Activated naive CD4-positive, alpha-beta T cell treated with anti-CD3 and anti-CD28 coated beads, Interleukin-2, amount 50 U/mL, for 72 hours (primary cell): Measurements from ENCODE around the gene PON3. TPM values are rescaled to one million over a fixed set of nuclear protein-coding genes. Genes with fewer than 3 reads are reported as not detected.
"Not testable (repeated sequence)": the region's sequence is repeated elsewhere in the genome, so short reads cannot be mapped to it uniquely, and the experiment has no call there.

Experiments used
- ATAC-seq, 2 donors: fragments of 150-1000 bp; cut with Tn5 transposase; 2 replicates each; pipeline ENCODE4 v1.10.0; 2021; ENCODE audit warnings: mild to moderate bottlenecking in 2 of 2, moderate library complexity in 2 of 2
- DNase-seq, 2 donors: peaks; one replicate each; pipeline ENCODE4 v3.0.0; 2021 to 2022; ENCODE audit warnings: low spot score in 2 of 2
- H3K27ac Mint-ChIP-seq, 2 donors: one replicate each; pipeline ENCODE4 v1.8.0; 2022; ENCODE audit warnings: mild to moderate bottlenecking in 2 of 2, mixed read lengths in 2 of 2
- H3K36me3 Mint-ChIP-seq, 2 donors: one replicate each; pipeline ENCODE4 v1.8.0; 2022; ENCODE audit warnings: mixed read lengths in 2 of 2
- H3K9me3 Mint-ChIP-seq, 2 donors: one replicate each; pipeline ENCODE4 v1.8.0; 2022; ENCODE audit warnings: mixed read lengths in 2 of 2
- total RNA-seq, 2 donors: library from RNA; stranded (reverse); gene quantifications; one replicate each; pipeline ENCODE4 v1.2.3, GENCODE V29; 2022

PON3 gene
- total RNA-seq, 2 donors from 2014 or later = 0.45 TPM; not detected in 1

DNA sequence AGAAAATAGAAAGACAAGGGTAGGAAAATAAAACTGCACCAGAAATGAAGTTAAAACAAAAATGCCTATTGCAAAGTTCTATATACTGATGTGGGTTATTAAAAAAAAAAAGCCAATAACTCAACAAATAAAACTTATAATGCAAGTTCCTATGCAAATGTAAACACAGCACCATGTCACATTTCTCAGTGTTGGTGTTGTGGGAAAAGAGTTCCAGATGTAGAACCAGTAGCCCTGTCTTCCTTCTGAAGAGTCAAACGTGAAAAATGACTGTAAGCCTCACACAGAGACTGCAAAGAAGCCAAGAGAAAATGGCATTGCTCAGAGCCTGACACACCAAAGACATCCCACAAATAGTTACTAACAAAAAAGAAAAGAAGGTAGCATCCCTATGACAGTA, 28.5 kb upstream of the PON3 start:
- Mint-ChIP-seq H3K27ac (no peak overlapping the region), H3K36me3 (peaks cover 0 to 6% of the 10 kb centered on the region in 2 donors), H3K9me3 (no peaks in the 10 kb centered on the region)
- ATAC-seq = no peak
- no peak for DNase-seq

DNA sequence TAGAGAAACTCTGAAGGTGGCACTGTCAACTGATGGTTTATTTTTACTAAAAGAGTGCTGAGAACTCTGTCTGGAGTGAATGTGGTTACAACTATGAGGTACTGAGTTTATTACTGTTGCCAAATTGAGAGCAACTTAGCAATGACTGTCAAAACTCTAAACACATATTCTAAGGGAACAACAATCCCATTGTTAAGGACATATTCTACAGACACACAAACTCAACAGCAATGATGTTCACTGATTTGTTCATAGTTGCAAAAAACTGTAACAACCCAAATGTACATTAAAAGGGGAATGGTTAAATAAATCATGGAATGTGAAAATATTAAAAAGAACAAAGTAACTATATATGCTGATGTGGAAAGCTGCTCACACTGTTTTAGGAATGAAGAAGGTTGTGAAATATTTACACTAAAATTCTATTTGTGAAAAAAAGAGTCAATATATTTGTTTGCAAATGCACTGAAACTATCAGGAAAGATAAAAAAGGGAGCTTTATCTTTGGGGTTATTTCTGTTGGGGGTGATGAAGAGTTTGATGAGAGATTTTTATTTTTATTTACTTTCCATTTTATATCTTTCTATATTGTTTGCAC, 25.8 kb upstream of the PON3 start:
- no peak for DNase-seq
- no peaks in the 10 kb centered on the region for H3K9me3 Mint-ChIP-seq
- no peak for ATAC-seq
- no peak overlapping the region for H3K27ac Mint-ChIP-seq
- H3K36me3 Mint-ChIP-seq = peaks cover 0 to 6% of the 10 kb centered on the region in 2 donors

DNA sequence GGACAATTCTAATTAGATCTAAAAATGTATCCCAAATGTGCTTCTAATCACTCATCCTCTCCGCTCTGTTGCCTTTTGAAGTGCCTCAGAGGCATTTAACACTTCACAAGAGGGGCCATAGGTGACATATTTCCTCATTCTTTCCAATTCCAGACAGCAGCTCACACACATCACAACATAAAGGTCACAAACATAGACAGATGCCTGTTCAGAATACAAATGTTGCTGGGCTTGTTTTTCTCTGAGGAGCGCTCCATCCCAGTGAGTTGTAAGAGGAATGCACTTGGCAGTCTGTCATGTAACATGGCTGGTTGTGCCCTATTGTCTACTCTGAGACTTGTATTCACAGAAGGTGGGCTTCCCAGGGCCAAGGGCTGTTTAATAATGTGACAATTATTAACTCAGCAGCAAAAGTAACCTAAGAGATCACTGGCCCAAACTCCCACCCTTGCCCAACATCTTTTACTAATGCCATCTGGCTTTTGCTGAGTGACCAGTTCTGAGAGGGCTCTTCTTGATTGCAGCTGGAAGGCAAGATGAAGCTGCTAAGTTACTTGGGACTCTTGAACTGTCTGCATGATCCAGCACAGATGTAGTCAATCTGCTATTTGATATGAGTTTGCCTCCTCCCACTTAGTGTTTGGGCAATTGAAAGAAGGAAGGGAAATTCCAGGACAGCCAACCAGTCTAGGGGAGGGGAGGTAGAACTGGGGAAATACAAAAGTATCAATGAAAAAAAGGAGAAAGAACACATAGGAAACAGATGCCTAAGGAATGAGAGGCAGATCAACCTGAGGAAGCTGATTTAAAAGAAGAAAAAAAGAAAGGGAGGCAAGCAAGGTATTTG, 25.0 kb upstream of the PON3 start:
- ATAC-seq (no peak), DNase-seq (no peak)
- Mint-ChIP-seq H3K36me3 (peaks cover 0 to 6% of the 10 kb centered on the region in 2 donors), H3K9me3 (no peaks in the 10 kb centered on the region), H3K27ac (peak overlapping the region in 1 of 2 donors; percentile 45)

DNA sequence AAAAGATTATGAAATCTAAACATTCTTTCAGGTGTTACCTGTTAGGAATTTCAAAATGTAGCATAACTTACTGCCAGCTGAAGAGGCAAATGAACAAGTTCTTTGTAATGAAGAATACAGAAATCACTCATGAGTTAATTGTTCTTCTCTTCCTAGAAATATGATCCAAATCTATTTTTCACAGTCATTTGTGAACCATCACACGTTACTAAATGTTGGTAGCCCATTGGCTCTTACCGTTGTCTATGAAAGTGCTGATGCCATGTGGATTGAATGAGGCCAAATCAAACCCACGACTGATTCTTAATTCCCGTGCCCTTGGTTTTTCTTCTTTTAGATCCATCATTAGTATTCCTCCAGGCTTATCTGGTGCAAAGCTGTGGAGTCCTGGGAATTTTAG, 15.9 kb upstream of the PON3 start:
- Mint-ChIP-seq H3K9me3 (no peaks in the 10 kb centered on the region), H3K36me3 (no peaks in the 10 kb centered on the region), H3K27ac (no peak overlapping the region)
- ATAC-seq (no peak), DNase-seq (no peak)

DNA sequence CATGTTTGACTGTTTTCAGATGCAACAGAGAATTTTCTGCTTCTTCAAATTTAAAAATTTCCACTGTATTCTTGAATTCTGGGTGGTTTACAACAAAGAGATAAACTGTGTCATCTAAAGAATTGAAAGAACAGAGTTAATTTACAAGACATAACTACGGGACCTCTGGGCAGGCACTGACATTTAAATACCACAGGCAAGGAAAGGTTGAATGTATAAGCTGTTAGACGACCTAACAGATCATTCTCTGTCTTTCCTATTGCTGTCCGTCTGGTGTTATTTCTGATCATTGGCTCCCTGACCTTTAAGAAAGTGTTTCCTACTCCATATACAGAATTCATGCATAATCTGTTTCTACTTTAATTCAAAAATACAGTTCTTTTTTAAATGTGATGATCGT, 15.5 kb upstream of the PON3 start:
- ATAC-seq = peak in 1 of 2 donors; percentile 42
- Mint-ChIP-seq H3K36me3 (no peaks in the 10 kb centered on the region), H3K27ac (no peak overlapping the region), H3K9me3 (no peaks in the 10 kb centered on the region)
- no peak for DNase-seq

DNA sequence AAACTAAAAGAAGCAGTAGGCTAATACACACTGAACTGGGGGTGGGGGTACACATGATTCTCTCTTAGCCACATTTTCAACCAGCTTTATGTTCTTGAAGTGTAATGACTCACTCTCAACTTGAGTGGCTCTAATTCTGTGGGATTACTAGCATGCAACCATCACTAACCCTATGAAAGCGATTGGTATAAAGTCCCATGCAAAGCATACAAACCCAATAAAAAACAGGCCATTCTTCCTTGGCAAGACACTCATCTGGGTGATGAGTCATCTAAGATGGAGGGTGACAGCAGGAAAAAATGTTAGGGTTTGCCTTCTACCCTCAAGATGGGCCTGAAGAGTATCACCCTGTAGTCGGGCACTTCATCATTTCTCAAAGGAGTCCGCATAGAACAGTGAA, 14.9 kb upstream of the PON3 start:
- no peak for DNase-seq
- H3K9me3 Mint-ChIP-seq = no peaks in the 10 kb centered on the region
- peak; percentile 47 to 91 for ATAC-seq
- H3K36me3 Mint-ChIP-seq = no peaks in the 10 kb centered on the region
- H3K27ac Mint-ChIP-seq = no peak overlapping the region

DNA sequence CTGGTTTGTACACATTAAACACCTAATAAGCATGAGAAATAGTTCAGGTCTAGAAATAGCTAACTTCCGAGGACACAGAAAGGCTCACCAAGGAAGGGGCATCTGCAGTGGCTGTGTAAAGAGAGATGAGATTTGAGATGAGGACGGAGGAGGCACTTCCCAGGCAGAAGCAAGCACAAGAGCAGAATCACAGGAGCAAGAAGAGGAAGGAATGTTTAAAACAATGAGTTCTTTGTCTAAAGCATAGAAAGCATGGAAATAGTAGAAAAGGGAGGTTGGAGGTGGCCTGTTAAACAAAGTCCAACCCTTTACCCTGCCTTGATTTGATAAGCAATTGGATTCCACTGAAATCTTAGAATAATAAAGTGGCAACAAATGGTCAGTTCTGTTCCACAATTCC, 11.6 kb upstream of the PON3 start:
- DNase-seq = no peak
- H3K36me3 Mint-ChIP-seq = no peaks in the 10 kb centered on the region
- no peaks in the 10 kb centered on the region for H3K9me3 Mint-ChIP-seq
- H3K27ac Mint-ChIP-seq = no peak overlapping the region
- ATAC-seq = no peak

DNA sequence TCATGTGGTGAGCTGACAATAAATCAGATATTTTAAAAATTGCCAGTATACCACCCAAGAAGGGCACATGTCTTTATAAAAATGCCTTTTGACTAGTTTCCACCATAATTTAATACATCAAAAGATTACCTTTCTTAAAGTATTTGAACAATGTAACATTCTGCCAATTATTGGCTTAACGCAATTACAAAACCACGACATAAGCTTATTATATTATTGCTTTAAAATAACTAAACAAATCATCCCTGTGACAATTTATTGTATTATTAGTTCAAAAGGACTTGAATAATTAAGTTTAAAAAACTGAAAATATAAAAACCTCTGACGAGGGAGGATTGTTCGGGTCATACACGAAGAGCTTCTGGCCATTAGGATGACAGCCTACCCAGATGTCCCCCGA, 9.6 kb upstream of the PON3 start:
- H3K27ac Mint-ChIP-seq = no peak overlapping the region
- no peak for ATAC-seq
- no peak for DNase-seq
- no peaks in the 10 kb centered on the region for H3K9me3 Mint-ChIP-seq
- no peaks in the 10 kb centered on the region for H3K36me3 Mint-ChIP-seq

DNA sequence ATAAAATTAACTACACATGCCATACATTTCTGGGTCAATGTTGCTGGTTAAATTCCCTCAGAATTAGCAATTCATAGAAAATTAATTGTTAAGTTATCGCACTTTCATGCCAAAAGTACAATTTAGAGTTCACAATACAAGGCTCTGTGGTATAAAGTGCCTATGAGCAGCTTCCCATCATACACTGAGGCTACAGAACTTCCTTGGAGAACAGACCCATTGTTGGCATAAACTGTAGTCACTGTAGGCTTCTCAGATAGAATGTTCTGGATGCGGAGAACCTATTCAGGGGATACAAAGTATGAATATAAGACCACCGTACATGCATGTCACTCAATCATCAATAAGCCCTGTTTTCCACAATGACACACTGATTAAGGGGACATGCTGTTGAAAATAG, 9.0 kb upstream of the PON3 start:
- Mint-ChIP-seq H3K36me3 (no peaks in the 10 kb centered on the region), H3K9me3 (no peaks in the 10 kb centered on the region)
- no peak for DNase-seq

DNA sequence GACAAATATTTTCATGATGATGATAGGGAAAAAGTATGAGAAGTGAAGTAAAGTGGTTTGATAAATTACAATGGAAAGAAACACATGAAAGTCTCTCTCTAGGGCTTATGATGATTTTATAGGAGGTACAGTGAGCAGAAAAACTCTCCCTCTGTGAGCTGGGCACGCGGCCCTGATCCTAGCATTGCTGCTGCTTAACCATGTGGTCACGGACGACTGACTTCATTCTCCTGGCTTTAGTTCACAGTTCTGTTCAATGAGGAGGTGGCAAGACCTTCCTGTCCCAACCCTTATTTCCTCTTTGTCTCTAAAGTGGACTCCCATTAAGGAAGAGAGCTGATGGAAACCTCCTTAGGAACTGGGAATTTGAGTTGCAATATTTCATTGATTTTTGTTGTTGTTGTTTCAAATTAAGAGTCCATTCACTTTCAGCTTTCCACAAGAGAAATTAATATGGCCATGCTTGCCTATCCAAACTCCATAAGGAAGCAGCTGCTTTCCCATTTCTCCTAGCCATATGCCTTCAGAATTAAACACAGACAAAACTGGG, 8.2 kb upstream of the PON3 start:
- no peak overlapping the region for H3K27ac Mint-ChIP-seq
- H3K36me3 Mint-ChIP-seq = no peaks in the 10 kb centered on the region
- no peak for ATAC-seq
- H3K9me3 Mint-ChIP-seq = no peaks in the 10 kb centered on the region
- no peak for DNase-seq

More for the DNA sequence above, 9.0 kb upstream of the PON3 start:
- no peak overlapping the region for H3K27ac Mint-ChIP-seq
- ATAC-seq = no peak

DNA sequence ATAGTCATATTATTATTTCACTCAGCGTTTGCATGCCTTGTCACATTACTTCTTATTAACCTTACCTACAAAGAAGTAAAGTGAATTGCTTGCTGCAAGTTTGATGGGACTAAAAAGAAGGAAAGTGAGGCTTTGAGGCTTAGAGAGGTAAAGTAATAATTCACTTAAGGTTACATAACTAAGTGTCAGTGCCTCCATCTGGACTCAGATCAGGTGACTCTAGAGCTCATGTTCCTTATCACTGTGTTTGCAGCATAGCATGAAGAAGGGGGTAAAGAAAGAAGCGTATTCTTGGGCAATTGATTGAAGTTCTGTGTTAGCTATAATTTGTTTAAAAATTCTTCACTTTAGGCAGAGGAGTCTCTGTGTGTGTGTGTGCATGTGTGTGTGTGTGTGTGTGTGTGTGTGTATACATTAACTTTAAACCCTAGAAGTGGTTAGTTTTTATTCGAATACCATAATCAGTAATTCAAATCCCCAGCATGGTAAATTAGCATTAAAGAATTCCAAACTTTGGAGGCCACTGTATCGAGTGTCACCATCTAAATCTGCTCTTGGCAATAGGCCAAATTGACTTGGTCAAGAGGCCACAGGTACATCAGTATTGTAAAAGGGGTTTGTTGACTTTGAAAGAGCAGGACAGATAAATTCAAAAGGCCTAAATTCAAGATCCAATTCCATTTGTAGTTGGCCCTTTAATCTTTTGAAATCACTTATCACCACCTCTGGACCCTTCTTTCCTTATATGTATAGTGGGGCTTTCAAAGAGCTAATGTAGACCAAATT, 2.2 kb upstream of the PON3 start:
- ATAC-seq = no peak
- Mint-ChIP-seq H3K9me3 (no peaks in the 10 kb centered on the region), H3K36me3 (no peaks in the 10 kb centered on the region), H3K27ac (no peak overlapping the region)
- DNase-seq = no peak

DNA sequence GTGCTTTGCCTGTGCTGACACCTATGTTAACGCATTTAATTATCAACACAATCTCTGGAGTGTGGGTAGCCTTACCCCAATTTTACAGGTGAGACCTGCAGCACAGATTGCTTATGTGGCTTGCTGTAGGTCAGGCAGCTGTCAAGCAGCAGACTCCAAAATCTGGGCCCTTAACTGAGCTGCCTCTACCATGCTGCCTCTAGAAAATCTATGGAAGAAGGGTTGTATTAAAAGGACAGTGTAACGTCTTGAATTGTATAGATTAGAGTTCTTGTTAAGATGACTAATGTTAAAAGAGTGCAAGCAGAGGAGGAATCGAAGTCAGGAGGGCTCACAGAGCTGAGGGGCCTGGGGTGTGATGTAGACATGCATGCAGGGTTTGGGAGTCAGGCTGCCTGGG, 1.2 kb upstream of the PON3 start:
- ATAC-seq = no peak
- Mint-ChIP-seq H3K27ac (no peak overlapping the region), H3K36me3 (no peaks in the 10 kb centered on the region), H3K9me3 (no peaks in the 10 kb centered on the region)
- no peak for DNase-seq

DNA sequence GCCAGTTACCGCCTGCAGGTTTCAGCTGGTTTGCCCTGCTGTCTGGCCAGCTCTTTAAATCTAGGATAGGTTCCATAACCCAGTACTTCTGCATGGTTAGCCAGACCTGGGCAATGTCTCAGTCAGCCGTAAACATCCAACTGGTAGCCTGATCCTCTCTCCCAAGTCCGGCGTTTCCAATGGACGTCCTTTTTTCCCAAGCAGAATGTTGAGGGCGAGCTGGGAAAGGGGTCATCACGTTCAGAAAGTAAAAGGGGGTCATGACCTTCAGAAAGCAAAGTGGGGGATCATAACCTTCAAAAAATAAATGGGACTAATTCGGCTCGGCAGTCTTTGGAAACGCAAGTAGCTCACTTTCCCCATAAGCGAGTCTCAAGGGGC, 430 bp downstream of the PON3 start:
- ATAC-seq (no peak), DNase-seq (no peak)
- no peaks in the 10 kb centered on the region for H3K36me3 Mint-ChIP-seq
- no peaks in the 10 kb centered on the region for H3K9me3 Mint-ChIP-seq
- H3K27ac Mint-ChIP-seq = no peak overlapping the region

DNA sequence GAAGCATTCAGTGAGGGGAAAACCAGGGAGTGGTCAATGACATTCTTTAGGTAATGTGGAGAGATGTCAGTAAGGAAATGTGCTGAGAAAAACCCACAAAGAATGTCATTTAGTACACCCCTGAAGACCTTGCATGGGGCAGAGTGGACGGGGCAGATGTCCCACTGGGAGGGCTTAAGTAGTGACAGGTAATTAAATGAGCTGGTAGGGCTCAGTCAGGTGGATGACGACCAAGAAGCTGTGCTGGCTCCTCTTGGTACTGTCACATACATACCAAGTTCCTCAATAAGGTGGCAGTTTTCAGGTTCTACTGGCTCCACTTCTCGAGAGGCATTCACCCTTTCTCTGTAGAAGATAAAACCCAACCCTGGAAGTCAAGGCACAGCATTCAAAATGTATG, 1.8 kb downstream of the PON3 start:
- no peak overlapping the region for H3K27ac Mint-ChIP-seq
- no peaks in the 10 kb centered on the region for H3K36me3 Mint-ChIP-seq
- no peak for ATAC-seq
- DNase-seq = no peak
- no peaks in the 10 kb centered on the region for H3K9me3 Mint-ChIP-seq

DNA sequence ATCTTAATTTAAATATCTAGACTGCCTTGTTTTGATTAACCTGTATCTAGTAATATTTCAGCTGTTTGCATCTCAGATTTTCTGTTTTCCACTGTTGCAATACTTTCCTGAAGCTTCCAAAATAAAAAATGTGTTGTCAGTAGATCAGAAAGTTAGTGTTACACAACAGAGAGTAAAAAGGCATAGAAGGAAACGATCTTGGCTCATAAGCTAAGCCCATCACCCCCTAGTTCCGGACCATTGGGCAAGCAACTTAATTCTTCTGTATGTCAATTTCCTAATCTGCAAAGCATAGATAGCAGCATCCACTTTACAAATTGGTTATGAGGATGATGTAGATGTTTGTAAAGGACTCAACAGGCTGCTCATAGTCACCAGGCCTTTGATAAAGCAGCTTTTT, 4.4 kb downstream of the PON3 start:
- no peak for ATAC-seq
- no peak overlapping the region for H3K27ac Mint-ChIP-seq
- DNase-seq = no peak
- H3K9me3 Mint-ChIP-seq = peaks cover 6 to 10% of the 10 kb centered on the region in 2 donors
- peaks cover 0 to 8% of the 10 kb centered on the region in 2 donors for H3K36me3 Mint-ChIP-seq

DNA sequence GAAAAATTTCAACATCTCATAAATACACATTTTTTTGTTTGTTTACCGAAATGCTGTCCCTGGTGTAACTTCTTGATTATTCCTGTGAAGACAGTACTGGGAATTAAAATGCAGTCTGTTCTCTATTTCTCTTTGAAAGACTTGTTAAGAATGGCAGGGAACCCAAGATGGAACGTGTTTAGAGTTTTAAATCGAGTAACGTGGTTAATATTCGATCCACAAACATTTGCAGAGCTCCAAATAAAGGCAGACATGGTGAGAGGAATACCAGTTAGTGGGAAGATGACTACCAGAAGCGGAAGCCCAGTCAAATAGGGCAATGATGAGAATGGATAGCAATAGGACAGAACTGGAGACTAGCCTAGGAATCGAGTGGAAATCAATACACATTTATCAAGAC, 6.7 kb downstream of the PON3 start:
- DNase-seq (no peak), ATAC-seq (no peak)
- Mint-ChIP-seq H3K9me3 (peaks cover 13 to 17% of the 10 kb centered on the region in 2 donors), H3K36me3 (peaks cover 0 to 18% of the 10 kb centered on the region in 2 donors), H3K27ac (no peak overlapping the region)

DNA sequence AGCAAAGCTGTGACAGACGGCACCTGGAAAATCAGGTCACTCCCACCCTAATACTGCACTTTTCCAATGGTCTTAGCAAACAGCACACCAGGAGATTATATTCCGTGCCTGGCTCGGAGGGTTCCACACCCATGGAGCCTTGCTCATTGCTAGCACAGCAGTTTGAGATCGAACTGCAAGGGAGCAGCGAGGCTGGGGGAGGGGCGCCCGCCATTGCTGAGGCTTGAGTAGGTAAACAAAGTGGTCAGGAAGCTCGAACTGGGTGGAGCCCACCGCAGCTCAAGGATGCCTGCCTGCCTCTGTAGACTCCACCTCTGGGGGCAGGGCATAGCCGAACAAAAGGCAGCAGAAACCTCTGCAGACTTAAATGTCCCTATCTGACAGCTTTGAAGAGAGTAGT, 16.7 kb downstream of the PON3 start:
- H3K36me3 Mint-ChIP-seq = peaks cover 0 to 17% of the 10 kb centered on the region in 2 donors
- not testable (repeated sequence) for ATAC-seq, H3K9me3 Mint-ChIP-seq, H3K27ac Mint-ChIP-seq, DNase-seq
